Activated CD4-positive, alpha-beta memory T cell treated with anti-CD3 and anti-CD28 coated beads, Interleukin-2, amount 10 ng/mL, durations not matched to agents 7 days and 5 days (primary cell): ENCODE measurements around the gene PDE1C. TPM values are rescaled to one million over a fixed set of nuclear protein-coding genes. Genes with fewer than 3 reads are reported as not detected.

Experiments
- CTCF ChIA-PET: fragments of 350-600 bp; sonication (Branson Sonifier 250); formaldehyde crosslinking; loops from one replicate; lab custom pipeline; 2021; ENCODE audit warnings: antibody characterized with exemption, inconsistent platforms; lab: Charles Lee
- POLR2A ChIA-PET: fragments of 350-600 bp; sonication (Branson Sonifier 250); formaldehyde crosslinking; loops from one replicate; lab custom pipeline; 2021; ENCODE audit warnings: antibody characterized with exemption; lab: Charles Lee
- DNase-seq: peaks from one replicate; pipeline ENCODE4 v3.0.0-alpha.2; 2020
- H3K27ac Mint-ChIP-seq: one replicate; pipeline ENCODE4 v1.8.0; 2021; ENCODE audit warnings: mild to moderate bottlenecking, mixed read lengths
- H3K27me3 Mint-ChIP-seq: one replicate; pipeline ENCODE4 v1.8.0; 2021; ENCODE audit warnings: mixed read lengths
- H3K36me3 Mint-ChIP-seq: one replicate; pipeline ENCODE4 v1.8.0; 2021; ENCODE audit warnings: low read depth, mixed read lengths
- H3K4me1 Mint-ChIP-seq: one replicate; pipeline ENCODE4 v1.8.0; 2021; ENCODE audit warnings: mixed read lengths
- H3K4me3 Mint-ChIP-seq: one replicate; pipeline ENCODE4 v1.8.0; 2021; ENCODE audit warnings: mild to moderate bottlenecking, mixed read lengths
- H3K9me3 Mint-ChIP-seq: one replicate; pipeline ENCODE4 v1.8.0; 2021; ENCODE audit warnings: mixed read lengths
- total RNA-seq, 2 experiments: library from RNA; stranded (reverse); gene quantifications; one replicate each; pipeline ENCODE4 v1.2.3, GENCODE V29; 2021

The PDE1C gene
- total RNA-seq, 2 experiments from 2014 or later, result not detected

- no peak overlapping the region for H3K27ac Mint-ChIP-seq
- POLR2A ChIA-PET, result no interaction called here
- no peaks in the 10 kb centered on the region for H3K4me1 Mint-ChIP-seq
- DNase-seq, result no peak
- no peaks in the 10 kb centered on the region for H3K27me3 Mint-ChIP-seq
- CTCF ChIA-PET, result no interaction called here
- peaks cover 2% of the 10 kb centered on the region for H3K9me3 Mint-ChIP-seq
- no peaks in the 10 kb centered on the region for H3K36me3 Mint-ChIP-seq
- H3K4me3 Mint-ChIP-seq, result no peak overlapping the region
Observed at GRCh38 chr7:31874631-31875386, 195.4 kb downstream of the PDE1C start.

GRCh38 chr7:31873816-31874597 lies 196.2 kb downstream of the PDE1C start:
- H3K4me3 Mint-ChIP-seq, result no peak overlapping the region
- DNase-seq, result no peak
- no peak overlapping the region for H3K27ac Mint-ChIP-seq
- peaks cover 2% of the 10 kb centered on the region for H3K9me3 Mint-ChIP-seq
- no peaks in the 10 kb centered on the region for H3K36me3 Mint-ChIP-seq
- no peaks in the 10 kb centered on the region for H3K27me3 Mint-ChIP-seq
- no peaks in the 10 kb centered on the region for H3K4me1 Mint-ChIP-seq
- POLR2A ChIA-PET, result no interaction called here
- CTCF ChIA-PET, result no interaction called here

GRCh38 chr7:31872545-31873370 lies 197.4 kb downstream of the PDE1C start:
- H3K27me3 Mint-ChIP-seq, result no peaks in the 10 kb centered on the region
- CTCF ChIA-PET, result no interaction called here
- H3K36me3 Mint-ChIP-seq, result no peaks in the 10 kb centered on the region
- no peak overlapping the region for H3K27ac Mint-ChIP-seq
- no peak for DNase-seq
- H3K4me1 Mint-ChIP-seq, result no peaks in the 10 kb centered on the region
- H3K9me3 Mint-ChIP-seq, result peaks cover 6% of the 10 kb centered on the region
- POLR2A ChIA-PET, result no interaction called here
- no peak overlapping the region for H3K4me3 Mint-ChIP-seq

GRCh38 chr7:31864646-31865045 lies 205.6 kb downstream of the PDE1C start:
- Mint-ChIP-seq H3K27ac (no peak overlapping the region), H3K9me3 (peaks cover 10% of the 10 kb centered on the region), H3K36me3 (no peaks in the 10 kb centered on the region), H3K4me3 (no peak overlapping the region), H3K27me3 (no peaks in the 10 kb centered on the region), H3K4me1 (no peaks in the 10 kb centered on the region)
- CTCF ChIA-PET, result no interaction called here
- POLR2A ChIA-PET, result no interaction called here
- no peak for DNase-seq

GRCh38 chr7:31860925-31861324 lies 209.3 kb downstream of the PDE1C start:
- Mint-ChIP-seq H3K36me3 (no peaks in the 10 kb centered on the region), H3K27ac (no peak overlapping the region), H3K27me3 (no peaks in the 10 kb centered on the region), H3K4me1 (no peaks in the 10 kb centered on the region), H3K9me3 (no peaks in the 10 kb centered on the region), H3K4me3 (no peak overlapping the region)
- CTCF ChIA-PET, result no interaction called here
- POLR2A ChIA-PET, result no interaction called here
- DNase-seq, result no peak

GRCh38 chr7:31858055-31858454 lies 212.2 kb downstream of the PDE1C start:
- Mint-ChIP-seq H3K27me3 (no peaks in the 10 kb centered on the region), H3K36me3 (no peaks in the 10 kb centered on the region), H3K27ac (no peak overlapping the region), H3K4me3 (no peak overlapping the region), H3K9me3 (peaks cover 4% of the 10 kb centered on the region), H3K4me1 (no peaks in the 10 kb centered on the region)
- ChIA-PET POLR2A (no interaction called here), CTCF (no interaction called here)
- DNase-seq, result no peak

GRCh38 chr7:31857172-31857571 lies 213.0 kb downstream of the PDE1C start:
- Mint-ChIP-seq H3K27ac (no peak overlapping the region), H3K9me3 (peaks cover 4% of the 10 kb centered on the region), H3K27me3 (no peaks in the 10 kb centered on the region), H3K4me1 (no peaks in the 10 kb centered on the region), H3K4me3 (no peak overlapping the region), H3K36me3 (no peaks in the 10 kb centered on the region)
- CTCF ChIA-PET, result no interaction called here
- DNase-seq, result no peak
- POLR2A ChIA-PET, result no interaction called here

GRCh38 chr7:31856337-31856736 lies 213.9 kb downstream of the PDE1C start:
- CTCF ChIA-PET, result no interaction called here
- H3K36me3 Mint-ChIP-seq, result no peaks in the 10 kb centered on the region
- no peaks in the 10 kb centered on the region for H3K4me1 Mint-ChIP-seq
- no peak overlapping the region for H3K27ac Mint-ChIP-seq
- DNase-seq, result no peak
- H3K9me3 Mint-ChIP-seq, result peaks cover 4% of the 10 kb centered on the region
- H3K27me3 Mint-ChIP-seq, result no peaks in the 10 kb centered on the region
- POLR2A ChIA-PET, result no interaction called here
- H3K4me3 Mint-ChIP-seq, result no peak overlapping the region

- Mint-ChIP-seq H3K9me3 (peaks cover 4% of the 10 kb centered on the region), H3K4me3 (no peak overlapping the region), H3K27ac (no peak overlapping the region), H3K27me3 (no peaks in the 10 kb centered on the region), H3K4me1 (no peaks in the 10 kb centered on the region), H3K36me3 (no peaks in the 10 kb centered on the region)
- no peak for DNase-seq
- ChIA-PET CTCF (no interaction called here), POLR2A (no interaction called here)
Observed at GRCh38 chr7:31855530-31855929, 214.7 kb downstream of the PDE1C start.

GRCh38 chr7:31853380-31853779 lies 216.8 kb downstream of the PDE1C start:
- POLR2A ChIA-PET, result no interaction called here
- H3K4me3 Mint-ChIP-seq, result no peak overlapping the region
- no peak overlapping the region for H3K27ac Mint-ChIP-seq
- no peak for DNase-seq
- H3K4me1 Mint-ChIP-seq, result no peaks in the 10 kb centered on the region
- H3K36me3 Mint-ChIP-seq, result no peaks in the 10 kb centered on the region
- peaks cover 4% of the 10 kb centered on the region for H3K9me3 Mint-ChIP-seq
- no peaks in the 10 kb centered on the region for H3K27me3 Mint-ChIP-seq
- CTCF ChIA-PET, result no interaction called here

GRCh38 chr7:31852462-31852861 lies 217.7 kb downstream of the PDE1C start:
- Mint-ChIP-seq H3K36me3 (no peaks in the 10 kb centered on the region), H3K4me1 (no peaks in the 10 kb centered on the region), H3K9me3 (peaks cover 4% of the 10 kb centered on the region), H3K4me3 (no peak overlapping the region), H3K27ac (no peak overlapping the region), H3K27me3 (no peaks in the 10 kb centered on the region)
- ChIA-PET POLR2A (no interaction called here), CTCF (no interaction called here)
- DNase-seq, result no peak

GRCh38 chr7:31851119-31851518 lies 219.1 kb downstream of the PDE1C start:
- no peak overlapping the region for H3K27ac Mint-ChIP-seq
- H3K27me3 Mint-ChIP-seq, result no peaks in the 10 kb centered on the region
- no peak overlapping the region for H3K4me3 Mint-ChIP-seq
- no peaks in the 10 kb centered on the region for H3K4me1 Mint-ChIP-seq
- H3K9me3 Mint-ChIP-seq, result peaks cover 4% of the 10 kb centered on the region
- ChIA-PET CTCF (no interaction called here), POLR2A (no interaction called here)
- DNase-seq, result no peak
- no peaks in the 10 kb centered on the region for H3K36me3 Mint-ChIP-seq

GRCh38 chr7:31850601-31851000 lies 219.6 kb downstream of the PDE1C start:
- Mint-ChIP-seq H3K27me3 (no peaks in the 10 kb centered on the region), H3K36me3 (no peaks in the 10 kb centered on the region), H3K4me3 (no peak overlapping the region), H3K27ac (no peak overlapping the region), H3K9me3 (peaks cover 4% of the 10 kb centered on the region), H3K4me1 (no peaks in the 10 kb centered on the region)
- DNase-seq, result no peak
- POLR2A ChIA-PET, result no interaction called here
- CTCF ChIA-PET, result no interaction called here
